GM10266 (cell line): ENCODE data around the gene TFAP2D.

Source experiments
- DNase-seq: peaks from one replicate; pipeline ENCODE4 v3.0.0; 2012; ENCODE audit errors: extremely low spot score
- CTCF ChIP-seq: IDR thresholded peaks from 2 replicates; pipeline ENCODE4 v1.5.1; 2012; ENCODE audit warnings: mild to moderate bottlenecking, low read depth; ENCODE audit not compliant: control insufficient read depth, insufficient read depth; ENCODE audit errors: missing control alignments

The TFAP2D gene

GRCh38 chr6:50804283-50804682 lies 91.0 kb downstream of the TFAP2D start:
- DNase-seq = no peak
- no peak for TF ChIP-seq CTCF

GRCh38 chr6:50807035-50807434 lies 93.7 kb downstream of the TFAP2D start:
- no peak for DNase-seq
- TF ChIP-seq CTCF = no peak

- peak; percentile 26 for TF ChIP-seq CTCF
- no peak for DNase-seq
These were observed 102.2 kb downstream of the TFAP2D start for GRCh38 chr6:50815436-50816114.

GRCh38 chr6:50816115-50816675 lies 102.9 kb downstream of the TFAP2D start:
- peak; percentile 80 for DNase-seq
- peak; percentile 87 for TF ChIP-seq CTCF

- DNase-seq = no peak
- no peak for TF ChIP-seq CTCF
These were observed 103.8 kb downstream of the TFAP2D start for GRCh38 chr6:50816947-50817645.

- no peak for TF ChIP-seq CTCF
- DNase-seq = no peak
These were observed 104.3 kb downstream of the TFAP2D start for GRCh38 chr6:50817646-50817950.

GRCh38 chr6:50818020-50818419 lies 104.7 kb downstream of the TFAP2D start:
- no peak for TF ChIP-seq CTCF
- DNase-seq = no peak
